HepG2 (cell line): ENCODE measurements around the gene FIGLA. TPM values are rescaled to one million over a fixed set of nuclear protein-coding genes. Genes with fewer than 3 reads are reported as not detected.

Source experiments
- FOXO1 ChIP-seq: sonication (generic); formaldehyde crosslinking; IDR thresholded peaks from 2 replicates; pipeline ENCODE4 v1.4.0; 2020; ENCODE audit warnings: missing genetic modification reagents
- GABPB1 ChIP-seq: IDR thresholded peaks from 2 replicates; pipeline ENCODE4 v1.6.1; 2016; ENCODE audit warnings: mild to moderate bottlenecking, missing genetic modification reagents, moderate library complexity, missing compliant biosample characterization
- HNRNPUL1 ChIP-seq: fragments of 200-400 bp; formaldehyde crosslinking; IDR thresholded peaks from 2 replicates; pipeline ENCODE4 v1.6.1; 2017; ENCODE audit warnings: low read depth, mild to moderate bottlenecking, low read length, moderate library complexity
- KAT2B ChIP-seq: fragments of 150-350 bp; IDR thresholded peaks from 2 replicates; pipeline ENCODE4 v1.6.1; 2014; ENCODE audit warnings: low read depth, low read length, borderline replicate concordance
- KMT2A ChIP-seq: sonication (generic); formaldehyde crosslinking; IDR thresholded peaks from 2 replicates; pipeline ENCODE4 v1.4.0; 2020; ENCODE audit warnings: missing genetic modification reagents
- PRPF4 ChIP-seq: fragments of 200-400 bp; formaldehyde crosslinking; IDR thresholded peaks from 2 replicates; pipeline ENCODE4 v1.6.1; 2016; ENCODE audit warnings: low read length, low read depth; ENCODE audit not compliant: poor library complexity, severe bottlenecking
- RELA ChIP-seq: sonication (generic); formaldehyde crosslinking; IDR thresholded peaks from 2 replicates; pipeline ENCODE4 v1.4.0; 2020; ENCODE audit warnings: missing genetic modification reagents
- REPIN1 ChIP-seq: sonication (generic); formaldehyde crosslinking; IDR thresholded peaks from 2 replicates; pipeline ENCODE4 v1.8.0; 2022; ENCODE audit warnings: missing genetic modification reagents, low read depth, mild to moderate bottlenecking, borderline replicate concordance
- SAFB2 ChIP-seq: sonication (generic); formaldehyde crosslinking; IDR thresholded peaks from 2 replicates; pipeline ENCODE4 v1.5.1; 2020; ENCODE audit warnings: missing genetic modification reagents, low read depth, mild to moderate bottlenecking, borderline replicate concordance
- SKI ChIP-seq: fragments of 450-650 bp; IDR thresholded peaks from one replicate; pipeline ENCODE4 v1.6.1; 2018; ENCODE audit warnings: mild to moderate bottlenecking; ENCODE audit not compliant: partially characterized antibody
- SMAD3 ChIP-seq: sonication (generic); formaldehyde crosslinking; IDR thresholded peaks from 2 replicates; pipeline ENCODE4 v1.4.0; 2020; ENCODE audit warnings: missing genetic modification reagents
- SOX13 ChIP-seq, 3 experiments: fragments of 450-650 bp in 1 of 3; sonication (generic) in 1 of 3; formaldehyde crosslinking in 1 of 3; IDR thresholded peaks in 2 of 3; conservative IDR thresholded peaks in 1 of 3; 2 replicates each; pipeline versions ENCODE4 v1.5.0 to v1.6.1; 2016 to 2020; ENCODE audit warnings: antibody characterized with exemption in 1 of 3, mild to moderate bottlenecking in 1 of 3, missing compliant biosample characterization in 1 of 3, missing genetic modification reagents in 1 of 3, moderate library complexity in 1 of 3
- SP140L ChIP-seq: sonication (generic); formaldehyde crosslinking; IDR thresholded peaks from 2 replicates; pipeline ENCODE4 v1.4.0; 2020; ENCODE audit warnings: missing genetic modification reagents, borderline replicate concordance
- ZNF225 ChIP-seq: sonication (generic); formaldehyde crosslinking; IDR thresholded peaks from 2 replicates; pipeline ENCODE4 v1.4.0; 2020; ENCODE audit warnings: mild to moderate bottlenecking, missing genetic modification reagents
- ZNF331 ChIP-seq: sonication (generic); formaldehyde crosslinking; IDR thresholded peaks from 2 replicates; pipeline ENCODE4 v1.4.0; 2020; ENCODE audit warnings: missing genetic modification reagents
- ZNF441 ChIP-seq: sonication (generic); formaldehyde crosslinking; IDR thresholded peaks from 2 replicates; pipeline ENCODE4 v1.7.0; 2021; ENCODE audit warnings: missing genetic modification reagents, borderline replicate concordance
- ZNF605 ChIP-seq: sonication (generic); formaldehyde crosslinking; IDR thresholded peaks from 2 replicates; pipeline ENCODE4 v1.8.0; 2022; ENCODE audit warnings: mild to moderate bottlenecking, missing genetic modification reagents
- ZNF772 ChIP-seq: sonication (generic); formaldehyde crosslinking; IDR thresholded peaks from 2 replicates; pipeline ENCODE4 v1.5.0; 2020; ENCODE audit warnings: mild to moderate bottlenecking, missing genetic modification reagents
- polyA plus RNA-seq, 8 experiments: library from polyadenylated mRNA; depleted of rRNA in 3 of 8; stranded (reverse) in 7 of 8; unstranded in 1 of 8; fragments of >200 nt; fragmentation: Illumina TruSeq in 4 of 8; extraction: Trizol in 4 of 8; gene quantifications; 2 replicates each; pipeline versions ENCODE4 v1.2.1 to v1.2.3, GENCODE V29; 2011 to 2016; ENCODE audit warnings: low read depth in 4 of 8, missing spikeins in 1 of 8, mixed read lengths in 1 of 8; ENCODE audit not compliant: insufficient read depth in 1 of 8
- total RNA-seq, 5 experiments: library from RNA; depleted of rRNA; stranded (reverse); fragments of >200 nt; fragmentation: Illumina TruSeq; extraction: Trizol; gene quantifications; 2 replicates each; pipeline ENCODE4 v1.2.3, GENCODE V29; 2016; ENCODE audit warnings: low read depth in 1 of 5
- TF ChIP-seq, protein P1 (sequence below): IDR thresholded peaks from 2 replicates; pipeline ENCODE4 v1.6.1; 2016
- TF ChIP-seq, protein P2 (sequence below): sonication (generic); formaldehyde crosslinking; IDR thresholded peaks from 2 replicates; pipeline ENCODE4 v1.4.0; 2020; ENCODE audit warnings: missing genetic modification reagents
- TF ChIP-seq, protein P3 (sequence below): sonication (generic); formaldehyde crosslinking; conservative IDR thresholded peaks from 2 replicates; pipeline ENCODE4 v1.8.0; 2022; ENCODE audit warnings: mild to moderate bottlenecking, moderate library complexity, missing genetic modification reagents
- TF ChIP-seq, protein P4 (sequence below): sonication (generic); formaldehyde crosslinking; IDR thresholded peaks from 2 replicates; pipeline ENCODE4 v1.4.0; 2020; ENCODE audit warnings: missing genetic modification reagents

FIGLA gene
- total and polyA plus RNA-seq, 2 of the 13 experiments (the other 11 are each of a cell fraction or from before 2014, with no cell fraction given) = not detected

DNA sequence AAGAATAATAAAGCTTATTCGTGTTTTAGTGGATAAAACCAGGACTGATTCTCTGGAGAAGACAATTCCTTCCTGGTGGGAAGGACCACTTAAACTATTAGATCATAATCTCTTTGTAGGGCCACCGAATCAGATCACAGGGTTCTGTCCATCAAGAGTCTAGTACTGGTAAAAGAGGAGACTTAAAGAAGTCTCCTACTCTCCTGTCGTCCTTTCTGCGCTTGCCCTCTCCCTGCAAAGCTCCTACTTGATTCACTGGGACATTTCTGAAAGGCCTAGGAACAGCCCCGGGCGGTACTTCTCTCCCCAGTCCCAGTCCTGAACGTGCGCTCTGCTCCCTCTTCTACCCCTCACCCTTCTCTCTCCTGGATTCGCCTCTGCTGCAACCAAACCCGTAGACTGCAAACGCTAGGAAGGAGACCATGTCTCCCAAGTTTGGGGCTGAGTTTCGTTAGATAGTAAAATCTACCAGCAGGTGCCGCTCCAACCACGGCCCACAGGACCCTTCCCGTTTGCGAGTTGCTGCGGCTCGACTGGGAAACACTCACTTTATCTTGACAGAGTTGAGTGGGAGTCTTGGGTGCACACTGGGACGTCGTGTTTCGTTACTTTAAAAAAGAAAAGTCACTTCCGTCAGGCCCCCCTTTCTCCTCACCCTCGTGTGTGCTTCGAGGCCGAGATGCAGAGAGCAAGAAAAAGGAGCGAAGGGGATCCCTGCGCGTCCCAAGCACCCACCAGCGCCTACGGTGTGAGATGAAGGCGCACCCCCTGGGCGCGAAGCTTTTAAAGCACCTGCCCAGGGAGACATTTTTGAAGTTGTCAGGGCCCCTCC lies 923 bp downstream of the FIGLA start (continued):
- TF ChIP-seq, protein P1, sequence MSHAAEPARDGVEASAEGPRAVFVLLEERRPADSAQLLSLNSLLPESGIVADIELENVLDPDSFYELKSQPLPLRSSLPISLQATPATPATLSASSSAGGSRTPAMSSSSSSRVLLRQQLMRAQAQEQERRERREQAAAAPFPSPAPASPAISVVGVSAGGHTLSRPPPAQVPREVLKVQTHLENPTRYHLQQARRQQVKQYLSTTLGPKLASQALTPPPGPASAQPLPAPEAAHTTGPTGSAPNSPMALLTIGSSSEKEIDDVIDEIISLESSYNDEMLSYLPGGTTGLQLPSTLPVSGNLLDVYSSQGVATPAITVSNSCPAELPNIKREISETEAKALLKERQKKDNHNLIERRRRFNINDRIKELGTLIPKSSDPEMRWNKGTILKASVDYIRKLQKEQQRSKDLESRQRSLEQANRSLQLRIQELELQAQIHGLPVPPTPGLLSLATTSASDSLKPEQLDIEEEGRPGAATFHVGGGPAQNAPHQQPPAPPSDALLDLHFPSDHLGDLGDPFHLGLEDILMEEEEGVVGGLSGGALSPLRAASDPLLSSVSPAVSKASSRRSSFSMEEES (CRISPR knock-in tag) = 0 out of 2 replicates have a peak, but pooled peaks have one; percentile 17
- 0 out of 2 replicates have a peak, but pooled peaks have one; percentile 68 for TF ChIP-seq SP140L (CRISPR knock-in tag)
- TF ChIP-seq, protein P2, sequence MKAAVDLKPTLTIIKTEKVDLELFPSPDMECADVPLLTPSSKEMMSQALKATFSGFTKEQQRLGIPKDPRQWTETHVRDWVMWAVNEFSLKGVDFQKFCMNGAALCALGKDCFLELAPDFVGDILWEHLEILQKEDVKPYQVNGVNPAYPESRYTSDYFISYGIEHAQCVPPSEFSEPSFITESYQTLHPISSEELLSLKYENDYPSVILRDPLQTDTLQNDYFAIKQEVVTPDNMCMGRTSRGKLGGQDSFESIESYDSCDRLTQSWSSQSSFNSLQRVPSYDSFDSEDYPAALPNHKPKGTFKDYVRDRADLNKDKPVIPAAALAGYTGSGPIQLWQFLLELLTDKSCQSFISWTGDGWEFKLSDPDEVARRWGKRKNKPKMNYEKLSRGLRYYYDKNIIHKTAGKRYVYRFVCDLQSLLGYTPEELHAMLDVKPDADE (CRISPR knock-in tag) = no peak
- 0 out of 2 replicates have a peak, but pooled peaks have one; percentile 20 for TF ChIP-seq ZNF441 (CRISPR knock-in tag)
- TF ChIP-seq REPIN1 (CRISPR knock-in tag) = peak; percentile 58; the same call in 1 of the 2 replicates
- TF ChIP-seq HNRNPUL1 = no peak
- TF ChIP-seq, protein P3, sequence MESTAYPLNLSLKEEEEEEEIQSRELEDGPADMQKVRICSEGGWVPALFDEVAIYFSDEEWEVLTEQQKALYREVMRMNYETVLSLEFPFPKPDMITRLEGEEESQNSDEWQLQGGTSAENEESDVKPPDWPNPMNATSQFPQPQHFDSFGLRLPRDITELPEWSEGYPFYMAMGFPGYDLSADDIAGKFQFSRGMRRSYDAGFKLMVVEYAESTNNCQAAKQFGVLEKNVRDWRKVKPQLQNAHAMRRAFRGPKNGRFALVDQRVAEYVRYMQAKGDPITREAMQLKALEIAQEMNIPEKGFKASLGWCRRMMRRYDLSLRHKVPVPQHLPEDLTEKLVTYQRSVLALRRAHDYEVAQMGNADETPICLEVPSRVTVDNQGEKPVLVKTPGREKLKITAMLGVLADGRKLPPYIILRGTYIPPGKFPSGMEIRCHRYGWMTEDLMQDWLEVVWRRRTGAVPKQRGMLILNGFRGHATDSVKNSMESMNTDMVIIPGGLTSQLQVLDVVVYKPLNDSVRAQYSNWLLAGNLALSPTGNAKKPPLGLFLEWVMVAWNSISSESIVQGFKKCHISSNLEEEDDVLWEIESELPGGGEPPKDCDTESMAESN (CRISPR knock-in tag) = peak; percentile 72
- TF ChIP-seq SKI = no peak
- TF ChIP-seq, protein P4, sequence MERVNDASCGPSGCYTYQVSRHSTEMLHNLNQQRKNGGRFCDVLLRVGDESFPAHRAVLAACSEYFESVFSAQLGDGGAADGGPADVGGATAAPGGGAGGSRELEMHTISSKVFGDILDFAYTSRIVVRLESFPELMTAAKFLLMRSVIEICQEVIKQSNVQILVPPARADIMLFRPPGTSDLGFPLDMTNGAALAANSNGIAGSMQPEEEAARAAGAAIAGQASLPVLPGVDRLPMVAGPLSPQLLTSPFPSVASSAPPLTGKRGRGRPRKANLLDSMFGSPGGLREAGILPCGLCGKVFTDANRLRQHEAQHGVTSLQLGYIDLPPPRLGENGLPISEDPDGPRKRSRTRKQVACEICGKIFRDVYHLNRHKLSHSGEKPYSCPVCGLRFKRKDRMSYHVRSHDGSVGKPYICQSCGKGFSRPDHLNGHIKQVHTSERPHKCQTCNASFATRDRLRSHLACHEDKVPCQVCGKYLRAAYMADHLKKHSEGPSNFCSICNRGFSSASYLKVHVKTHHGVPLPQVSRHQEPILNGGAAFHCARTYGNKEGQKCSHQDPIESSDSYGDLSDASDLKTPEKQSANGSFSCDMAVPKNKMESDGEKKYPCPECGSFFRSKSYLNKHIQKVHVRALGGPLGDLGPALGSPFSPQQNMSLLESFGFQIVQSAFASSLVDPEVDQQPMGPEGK = no peak
- peak; percentile 8; the same call in 1 of the 2 replicates for TF ChIP-seq ZNF225 (CRISPR knock-in tag)
- TF ChIP-seq ZNF331 (CRISPR knock-in tag) = peak; percentile 65; the same call in 1 of the 2 replicates
- TF ChIP-seq FOXO1 = peak; percentile 59; the same call in 1 of the 2 replicates
- TF ChIP-seq SAFB2 (CRISPR knock-in tag) = 0 out of 2 replicates have a peak, but pooled peaks have one; percentile 47
- TF ChIP-seq SMAD3 = peak; percentile 90
- TF ChIP-seq RELA (CRISPR knock-in tag) = peak; percentile 79; the same call in 1 of the 2 replicates
- 0 out of 2 replicates have a peak, but pooled peaks have one; percentile 38 for TF ChIP-seq ZNF772
- TF ChIP-seq SOX13 (IDR thresholded peaks at IDR 0.05) = no peak
- TF ChIP-seq SOX13 (CRISPR knock-in tag; conservative IDR thresholded peaks at IDR 0.05 in 1 of 2, IDR thresholded peaks at IDR 0.05 in 1 of 2) = peak in 1 of 2 experiments; percentile 23; a peak in 1 of 4 replicates
- peak; percentile 8 for TF ChIP-seq PRPF4
- 0 out of 2 replicates have a peak, but pooled peaks have one; percentile 15 for TF ChIP-seq KMT2A (CRISPR knock-in tag)
- 0 out of 2 replicates have a peak, but pooled peaks have one; percentile 15 for TF ChIP-seq GABPB1 (CRISPR knock-in tag)
- TF ChIP-seq KAT2B = no peak
- 0 out of 2 replicates have a peak, but pooled peaks have one; percentile 64 for TF ChIP-seq ZNF605 (CRISPR knock-in tag)
